Measurements from ENCODE around the gene SORL1.
"Not testable (repeated sequence)": the region's sequence is repeated elsewhere in the genome, so short reads cannot be mapped to it uniquely, and the experiment has no call there.

The SORL1 gene

GRCh38 chr11:121499405-121499804 lies 47.3 kb downstream of the SORL1 start:
- no peak overlapping the region for H3K27ac ChIP-seq (ENCODE audit: low read depth, low read length)
- H3K79me2 ChIP-seq (ENCODE audit: control insufficient read depth, insufficient read depth, low read length) = no peaks in the 10 kb centered on the region
- H3K56ac ChIP-seq (ENCODE audit: low read length) = peak overlapping the region; percentile 10
- H3K79me1 ChIP-seq (ENCODE audit: low read length) = no peaks in the 10 kb centered on the region
- H2BK15ac ChIP-seq (replicated peaks; ENCODE audit: low read depth) = no peak overlapping the region
- H3K4ac ChIP-seq (ENCODE audit: low read depth, low read length) = no peak overlapping the region
- no peak for DNase-seq
- H2BK120ac ChIP-seq (ENCODE audit: low read depth, low read length) = no peak overlapping the region
- no CpG with 5 or more reads among the region's 2 CpGs for WGBS (ENCODE audit: extremely low coverage, insufficient coverage, low lambda C conversion rate)
- H4K8ac ChIP-seq (ENCODE audit: low read depth, low read length) = no peak overlapping the region
- H2AK5ac ChIP-seq (ENCODE audit: low read length) = no peak overlapping the region
- no peak overlapping the region for H3K23ac ChIP-seq (ENCODE audit: low read length)
- H3K9ac ChIP-seq (ENCODE audit: low read length) = no peak overlapping the region
- H4K5ac ChIP-seq (ENCODE audit: low read length) = no peak overlapping the region
- no peak overlapping the region for H3K4me2 ChIP-seq (ENCODE audit: low read length)
- H3K18ac ChIP-seq (ENCODE audit: low read length) = no peak overlapping the region
- H3K36me3 ChIP-seq (ENCODE audit: control insufficient read depth, insufficient read depth, low read length) = peaks cover 4% of the 10 kb centered on the region
- peaks cover 5% of the 10 kb centered on the region for H3K4me1 ChIP-seq (ENCODE audit: control insufficient read depth, low read depth, low read length)
- H3K27me3 ChIP-seq (ENCODE audit: insufficient read depth, low read length, poor library complexity) = no peaks in the 10 kb centered on the region
- H3K4me3 ChIP-seq (ENCODE audit: low read length) = no peak overlapping the region
- no peak overlapping the region for H2BK5ac ChIP-seq (ENCODE audit: low read length)

- Histone ChIP-seq H3K27me3 (ENCODE audit: insufficient read depth, low read length, poor library complexity) (no peaks in the 10 kb centered on the region), H3K9ac (ENCODE audit: low read length) (no peak overlapping the region), H3K79me2 (ENCODE audit: control insufficient read depth, insufficient read depth, low read length) (no peaks in the 10 kb centered on the region), H2BK120ac (ENCODE audit: low read depth, low read length) (no peak overlapping the region), H2BK5ac (ENCODE audit: low read length) (no peak overlapping the region), H3K4ac (ENCODE audit: low read depth, low read length) (no peak overlapping the region), H2BK15ac (replicated peaks; ENCODE audit: low read depth) (no peak overlapping the region), H3K4me1 (ENCODE audit: control insufficient read depth, low read depth, low read length) (no peaks in the 10 kb centered on the region), H3K4me2 (ENCODE audit: low read length) (no peak overlapping the region), H3K79me1 (ENCODE audit: low read length) (no peaks in the 10 kb centered on the region), H4K8ac (ENCODE audit: low read depth, low read length) (no peak overlapping the region), H3K27ac (ENCODE audit: low read depth, low read length) (no peak overlapping the region), H3K36me3 (ENCODE audit: control insufficient read depth, insufficient read depth, low read length) (peaks cover 4% of the 10 kb centered on the region), H3K4me3 (ENCODE audit: low read length) (no peak overlapping the region), H3K18ac (ENCODE audit: low read length) (no peak overlapping the region), H2AK5ac (ENCODE audit: low read length) (no peak overlapping the region), H4K5ac (ENCODE audit: low read length) (no peak overlapping the region), H3K56ac (ENCODE audit: low read length) (no peak overlapping the region), H3K23ac (ENCODE audit: low read length) (no peak overlapping the region)
- no peak for DNase-seq
- no CpG with 5 or more reads among the region's 2 CpGs for WGBS (ENCODE audit: extremely low coverage, insufficient coverage, low lambda C conversion rate)
Observed at GRCh38 chr11:121500275-121500674, 48.2 kb downstream of the SORL1 start.

GRCh38 chr11:121500717-121501116 lies 48.6 kb downstream of the SORL1 start:
- peaks cover 4% of the 10 kb centered on the region for H3K36me3 ChIP-seq (ENCODE audit: control insufficient read depth, insufficient read depth, low read length)
- WGBS (ENCODE audit: extremely low coverage, insufficient coverage, low lambda C conversion rate) = no CpG with 5 or more reads among the region's 1 CpG
- H3K4me1 ChIP-seq (ENCODE audit: control insufficient read depth, low read depth, low read length) = no peaks in the 10 kb centered on the region
- no peak overlapping the region for H3K56ac ChIP-seq (ENCODE audit: low read length)
- H3K79me2 ChIP-seq (ENCODE audit: control insufficient read depth, insufficient read depth, low read length) = no peaks in the 10 kb centered on the region
- H3K23ac ChIP-seq (ENCODE audit: low read length) = no peak overlapping the region
- no peak overlapping the region for H3K4ac ChIP-seq (ENCODE audit: low read depth, low read length)
- H4K5ac ChIP-seq (ENCODE audit: low read length) = no peak overlapping the region
- no peak overlapping the region for H3K4me2 ChIP-seq (ENCODE audit: low read length)
- no peak overlapping the region for H2BK5ac ChIP-seq (ENCODE audit: low read length)
- H3K9ac ChIP-seq (ENCODE audit: low read length) = no peak overlapping the region
- no peaks in the 10 kb centered on the region for H3K79me1 ChIP-seq (ENCODE audit: low read length)
- H3K4me3 ChIP-seq (ENCODE audit: low read length) = no peak overlapping the region
- H4K8ac ChIP-seq (ENCODE audit: low read depth, low read length) = no peak overlapping the region
- H3K27ac ChIP-seq (ENCODE audit: low read depth, low read length) = no peak overlapping the region
- no peaks in the 10 kb centered on the region for H3K27me3 ChIP-seq (ENCODE audit: insufficient read depth, low read length, poor library complexity)
- no peak overlapping the region for H2BK120ac ChIP-seq (ENCODE audit: low read depth, low read length)
- no peak overlapping the region for H3K18ac ChIP-seq (ENCODE audit: low read length)
- DNase-seq = no peak
- no peak overlapping the region for H2AK5ac ChIP-seq (ENCODE audit: low read length)
- H2BK15ac ChIP-seq (replicated peaks; ENCODE audit: low read depth) = no peak overlapping the region

DNA sequence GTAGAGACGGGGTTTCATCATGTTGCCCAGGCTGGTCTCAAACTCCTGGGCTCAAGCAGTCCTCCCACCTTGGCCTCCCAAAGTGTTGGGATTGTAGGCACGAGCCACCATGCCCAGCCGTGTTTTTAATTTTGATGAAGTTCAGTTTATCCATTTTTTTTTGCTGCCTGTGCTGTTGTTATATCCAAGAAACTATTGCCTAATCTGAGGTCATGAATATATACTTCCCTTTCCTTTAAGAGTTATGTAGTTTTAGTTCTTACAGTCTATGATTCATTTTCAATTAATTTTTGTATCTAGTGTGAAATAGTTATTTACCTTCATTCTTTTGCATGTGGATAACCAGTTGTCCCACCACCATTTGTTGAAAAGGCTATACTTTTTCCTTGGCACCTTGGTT lies 50.9 kb downstream of the SORL1 start:
- Histone ChIP-seq H3K18ac (ENCODE audit: low read length) (no peak overlapping the region), H3K79me1 (ENCODE audit: low read length) (no peaks in the 10 kb centered on the region), H3K4me3 (ENCODE audit: low read length) (no peak overlapping the region), H3K79me2 (ENCODE audit: control insufficient read depth, insufficient read depth, low read length) (no peaks in the 10 kb centered on the region), H3K4me1 (ENCODE audit: control insufficient read depth, low read depth, low read length) (no peaks in the 10 kb centered on the region), H3K23ac (ENCODE audit: low read length) (no peak overlapping the region), H3K9ac (ENCODE audit: low read length) (no peak overlapping the region), H3K4me2 (ENCODE audit: low read length) (no peak overlapping the region), H2BK15ac (replicated peaks; ENCODE audit: low read depth) (no peak overlapping the region), H3K4ac (ENCODE audit: low read depth, low read length) (no peak overlapping the region), H3K27me3 (ENCODE audit: insufficient read depth, low read length, poor library complexity) (no peaks in the 10 kb centered on the region), H3K56ac (ENCODE audit: low read length) (no peak overlapping the region), H4K5ac (ENCODE audit: low read length) (no peak overlapping the region), H3K36me3 (ENCODE audit: control insufficient read depth, insufficient read depth, low read length) (peaks cover 2% of the 10 kb centered on the region), H4K8ac (ENCODE audit: low read depth, low read length) (no peak overlapping the region), H3K27ac (ENCODE audit: low read depth, low read length) (no peak overlapping the region), H2BK5ac (ENCODE audit: low read length) (no peak overlapping the region), H2AK5ac (ENCODE audit: low read length) (no peak overlapping the region), H2BK120ac (ENCODE audit: low read depth, low read length) (no peak overlapping the region)
- DNase-seq = no peak
- WGBS (ENCODE audit: extremely low coverage, insufficient coverage, low lambda C conversion rate) = no CpG with 5 or more reads among the region's 3 CpGs

GRCh38 chr11:121506237-121506636 lies 54.1 kb downstream of the SORL1 start:
- H3K4me2 ChIP-seq (ENCODE audit: low read length); H3K27me3 ChIP-seq (ENCODE audit: insufficient read depth, low read length, poor library complexity); H4K5ac ChIP-seq (ENCODE audit: low read length); H3K56ac ChIP-seq (ENCODE audit: low read length); H2AK5ac ChIP-seq (ENCODE audit: low read length); H4K8ac ChIP-seq (ENCODE audit: low read depth, low read length); H3K27ac ChIP-seq (ENCODE audit: low read depth, low read length); H3K4ac ChIP-seq (ENCODE audit: low read depth, low read length); H3K4me3 ChIP-seq (ENCODE audit: low read length); H3K36me3 ChIP-seq (ENCODE audit: control insufficient read depth, insufficient read depth, low read length); H2BK15ac ChIP-seq (replicated peaks; ENCODE audit: low read depth); H2BK5ac ChIP-seq (ENCODE audit: low read length); H3K23ac ChIP-seq (ENCODE audit: low read length); H3K79me2 ChIP-seq (ENCODE audit: control insufficient read depth, insufficient read depth, low read length); H3K9ac ChIP-seq (ENCODE audit: low read length); H2BK120ac ChIP-seq (ENCODE audit: low read depth, low read length); H3K18ac ChIP-seq (ENCODE audit: low read length); H3K79me1 ChIP-seq (ENCODE audit: low read length); H3K4me1 ChIP-seq (ENCODE audit: control insufficient read depth, low read depth, low read length): not testable (repeated sequence)
- WGBS (ENCODE audit: extremely low coverage, insufficient coverage, low lambda C conversion rate) = no CpG with 5 or more reads among the region's 1 CpG
- DNase-seq = peak; percentile 9

- no peak overlapping the region for H3K27ac ChIP-seq (ENCODE audit: low read depth, low read length)
- no peaks in the 10 kb centered on the region for H3K4me1 ChIP-seq (ENCODE audit: control insufficient read depth, low read depth, low read length)
- no peak overlapping the region for H2AK5ac ChIP-seq (ENCODE audit: low read length)
- H4K8ac ChIP-seq (ENCODE audit: low read depth, low read length) = no peak overlapping the region
- no peaks in the 10 kb centered on the region for H3K36me3 ChIP-seq (ENCODE audit: control insufficient read depth, insufficient read depth, low read length)
- no peak overlapping the region for H3K23ac ChIP-seq (ENCODE audit: low read length)
- H3K18ac ChIP-seq (ENCODE audit: low read length) = no peak overlapping the region
- H2BK15ac ChIP-seq (replicated peaks; ENCODE audit: low read depth) = no peak overlapping the region
- H3K4me3 ChIP-seq (ENCODE audit: low read length) = no peak overlapping the region
- no peak overlapping the region for H3K4me2 ChIP-seq (ENCODE audit: low read length)
- no peak overlapping the region for H2BK120ac ChIP-seq (ENCODE audit: low read depth, low read length)
- H3K4ac ChIP-seq (ENCODE audit: low read depth, low read length) = no peak overlapping the region
- no peak overlapping the region for H2BK5ac ChIP-seq (ENCODE audit: low read length)
- H3K9ac ChIP-seq (ENCODE audit: low read length) = no peak overlapping the region
- H3K27me3 ChIP-seq (ENCODE audit: insufficient read depth, low read length, poor library complexity) = no peaks in the 10 kb centered on the region
- H3K79me2 ChIP-seq (ENCODE audit: control insufficient read depth, insufficient read depth, low read length) = no peaks in the 10 kb centered on the region
- no peaks in the 10 kb centered on the region for H3K79me1 ChIP-seq (ENCODE audit: low read length)
- no peak overlapping the region for H3K56ac ChIP-seq (ENCODE audit: low read length)
- peak; percentile 95 for DNase-seq
- no peak overlapping the region for H4K5ac ChIP-seq (ENCODE audit: low read length)
Observed at GRCh38 chr11:121508449-121508848, 56.3 kb downstream of the SORL1 start.

Data from mesendoderm (in vitro differentiated cells).